ENCODE results near the gene EPSTI1.

- TF ChIP-seq POLR2A (IDR thresholded peaks at IDR 0.05) = no peak
- no peak for TF ChIP-seq POLR2AphosphoS5 (IDR thresholded peaks at IDR 0.05)
- TF ChIP-seq CTCF (IDR thresholded peaks at IDR 0.05) = no peak
Measured at GRCh38 chr13:43009506-43009905, 17.5 kb upstream of the EPSTI1 start.
